AG08396 (cell line): ENCODE results near the gene AOAH.
"Not testable (repeated sequence)": the region's sequence is repeated elsewhere in the genome, so short reads cannot be mapped to it uniquely, and the experiment has no call there.

ENCODE experiments used
- DNase-seq: peaks from one replicate; pipeline ENCODE4 v3.0.0; 2012; ENCODE audit warnings: low spot score, mixed read lengths

The AOAH gene

GRCh38 chr7:36468370-36469101 lies 255.8 kb downstream of the AOAH start:
- no peak for DNase-seq

GRCh38 chr7:36466001-36466400 lies 258.3 kb downstream of the AOAH start:
- not testable (repeated sequence) for DNase-seq

DNA sequence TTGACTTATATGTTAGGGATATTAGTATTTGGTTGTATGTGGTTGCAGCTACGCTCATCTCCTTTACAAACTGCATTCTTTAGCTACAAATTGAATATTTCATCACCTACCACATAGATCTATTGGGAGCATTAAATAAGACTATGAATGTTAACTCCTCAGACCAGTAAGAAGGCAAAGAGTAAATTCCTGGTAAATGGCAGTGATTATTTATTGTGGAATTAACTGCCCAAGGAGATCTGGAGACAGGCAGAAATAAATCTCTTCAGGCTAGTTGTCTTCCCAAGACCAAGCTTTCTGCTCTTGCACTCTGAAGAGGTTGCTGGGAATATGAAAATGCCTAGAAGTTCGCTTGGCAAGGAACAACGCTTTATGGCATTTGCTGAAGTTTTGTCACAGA lies 260.0 kb downstream of the AOAH start:
- DNase-seq: no peak
